Putamen (tissue), 1 donor: Measurements from ENCODE around the gene TVP23A.
"Not testable (repeated sequence)": the region's sequence is repeated elsewhere in the genome, so short reads cannot be mapped to it uniquely, and the experiment has no call there.

Experiments used
- DNase-seq: peaks from one replicate; pipeline ENCODE4 v3.0.0-alpha.2; 2016; ENCODE audit warnings: low spot score

TVP23A gene

GRCh38 chr16:10791048-10791447 is 27.5 kb downstream of the TVP23A start:
- DNase-seq = no peak

DNA sequence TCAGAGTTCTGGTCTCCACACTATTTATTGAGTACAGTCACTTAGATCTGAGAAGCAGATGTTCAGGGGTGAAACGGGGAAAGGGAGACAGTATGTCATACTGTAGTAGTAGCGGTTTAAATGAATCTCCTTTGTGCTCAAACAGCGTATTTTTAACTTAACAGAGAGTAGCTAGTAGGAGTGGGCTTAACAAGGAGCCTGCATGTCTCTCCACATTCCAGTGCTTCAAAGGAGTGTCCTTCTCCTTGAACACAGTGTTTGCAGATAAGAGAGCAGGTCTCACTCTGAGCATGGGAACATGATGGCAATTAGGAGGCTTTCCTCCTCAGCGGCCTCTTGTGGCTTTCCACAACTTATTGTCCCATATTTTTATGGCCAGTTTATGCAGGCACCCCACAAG is 30.0 kb downstream of the TVP23A start:
- DNase-seq = not testable (repeated sequence)

GRCh38 chr16:10787304-10787703 is 31.3 kb downstream of the TVP23A start:
- DNase-seq = no peak

- no peak for DNase-seq
Measured at GRCh38 chr16:10782628-10783027, 36.0 kb downstream of the TVP23A start.

- DNase-seq = no peak
Measured at GRCh38 chr16:10780628-10781027, 38.0 kb downstream of the TVP23A start.

- DNase-seq = not testable (repeated sequence)
Measured at GRCh38 chr16:10779908-10780307, 38.7 kb downstream of the TVP23A start.

DNA sequence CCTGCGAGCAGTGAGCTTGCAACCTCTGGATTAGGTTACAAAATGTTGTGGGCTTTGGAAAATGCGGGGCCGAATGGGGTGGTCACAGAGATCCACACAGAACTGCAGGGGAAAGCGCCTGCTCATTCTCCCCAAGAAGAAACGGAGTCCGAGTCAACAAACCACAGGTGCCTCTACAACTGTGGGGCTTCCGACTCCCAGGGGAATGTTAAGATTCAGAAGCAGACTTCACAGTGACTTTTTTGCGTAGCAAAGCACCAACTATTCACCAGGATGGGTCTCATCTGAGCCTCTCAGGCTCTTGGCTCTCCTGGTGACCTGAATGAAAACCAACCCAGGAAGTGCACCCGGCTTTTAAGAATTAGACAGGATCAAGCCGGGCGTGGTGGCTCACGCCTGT is 41.2 kb downstream of the TVP23A start:
- no peak for DNase-seq

- not testable (repeated sequence) for DNase-seq
Measured at GRCh38 chr16:10776923-10777322, 41.7 kb downstream of the TVP23A start.

- no peak for DNase-seq
Measured at GRCh38 chr16:10776280-10776679, 42.3 kb downstream of the TVP23A start.

DNA sequence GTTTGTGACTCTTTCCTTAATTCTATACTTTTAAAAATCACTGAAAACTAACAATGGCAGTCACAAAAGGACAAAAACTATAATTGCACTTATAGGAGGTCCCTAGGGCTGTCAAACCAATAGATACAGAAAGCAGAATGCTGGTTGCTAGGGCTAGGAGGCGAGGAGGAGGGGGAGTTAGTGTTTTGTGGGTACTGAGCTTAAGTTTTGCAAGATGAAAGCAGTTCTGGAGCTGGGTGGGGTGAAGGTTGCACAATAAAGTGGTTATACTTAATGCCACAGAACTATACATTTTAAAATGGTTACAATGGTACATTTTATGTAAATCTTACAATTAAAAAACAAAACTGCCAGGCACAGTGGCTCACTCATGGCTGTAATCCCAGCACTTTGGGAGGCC is 47.7 kb downstream of the TVP23A start:
- no peak for DNase-seq

DNA sequence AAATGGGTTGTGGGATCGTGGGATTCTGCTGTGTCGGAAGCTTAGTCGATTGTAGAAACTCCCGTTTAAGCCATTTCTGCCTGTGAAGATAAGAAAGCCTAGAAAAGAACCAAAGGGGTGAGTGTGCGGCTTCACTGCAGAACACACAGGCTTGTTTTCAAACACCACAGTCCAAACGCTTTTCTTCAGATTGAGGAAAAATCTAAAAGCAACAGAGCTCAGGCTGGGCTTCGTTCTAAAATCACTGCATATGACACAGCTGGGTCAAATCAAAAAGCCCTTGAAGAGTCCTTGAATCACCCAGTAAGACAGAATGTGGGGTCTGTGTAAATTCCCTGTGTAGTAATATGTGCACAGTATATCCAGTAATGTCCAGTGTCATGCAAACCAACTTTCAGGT is 49.2 kb downstream of the TVP23A start:
- no peak for DNase-seq

DNA sequence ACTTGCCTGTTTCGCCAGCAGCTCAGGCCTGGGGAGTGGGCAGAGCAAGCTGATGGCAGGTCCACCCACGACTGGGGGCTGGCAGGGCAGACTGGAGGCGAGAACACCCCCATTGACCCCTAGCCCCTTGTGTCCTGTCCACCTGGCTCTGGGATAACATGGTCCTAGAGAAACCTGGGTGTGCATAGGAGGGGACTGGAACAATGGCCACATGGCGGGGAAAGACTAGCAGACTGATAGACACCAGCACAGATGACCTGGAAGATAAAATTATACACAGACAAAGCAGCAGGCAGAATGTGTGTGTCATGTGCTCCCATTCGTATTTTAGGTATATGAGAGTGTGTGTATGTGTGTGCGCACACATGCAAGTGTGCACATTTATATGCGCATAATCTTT is 51.5 kb downstream of the TVP23A start:
- no peak for DNase-seq

- DNase-seq = no peak
Measured at GRCh38 chr16:10765772-10766171, 52.8 kb downstream of the TVP23A start.

- DNase-seq = no peak
Measured at GRCh38 chr16:10763456-10763855, 55.1 kb downstream of the TVP23A start.

DNA sequence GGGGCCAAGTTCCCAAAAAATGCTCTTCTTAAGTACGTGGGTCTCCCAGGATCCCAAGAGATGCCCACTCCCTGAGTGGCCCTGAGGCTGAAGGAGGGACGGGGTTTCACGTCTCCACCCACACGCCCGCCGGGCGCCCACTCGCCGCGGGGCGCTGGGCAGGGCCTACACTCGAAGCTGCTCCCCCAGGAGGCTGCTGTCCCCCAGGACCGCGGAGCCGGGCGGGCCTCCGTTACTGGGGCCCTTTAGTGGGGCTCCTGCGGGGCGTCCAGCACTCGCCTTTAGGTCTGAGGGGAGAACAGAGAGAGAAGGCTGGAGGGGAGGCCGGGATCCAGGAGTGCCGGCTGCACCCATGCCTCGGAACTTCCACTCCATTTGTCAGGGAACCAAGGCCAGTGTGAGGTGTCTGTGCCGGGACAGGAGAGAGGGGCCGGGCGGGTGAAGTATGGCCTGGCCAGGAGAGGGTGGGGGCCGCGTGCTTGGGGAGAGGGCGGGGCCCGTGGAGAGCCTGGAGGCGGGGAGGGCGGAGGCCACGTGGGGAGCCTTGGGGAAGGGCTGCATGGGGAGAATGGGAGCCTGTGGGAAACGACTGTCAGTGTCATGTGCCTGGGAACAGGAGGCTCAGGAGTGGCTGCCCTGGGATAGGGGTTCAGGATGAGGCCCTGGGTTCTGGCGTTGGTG is 56.1 kb downstream of the TVP23A start:
- DNase-seq = no peak

DNA sequence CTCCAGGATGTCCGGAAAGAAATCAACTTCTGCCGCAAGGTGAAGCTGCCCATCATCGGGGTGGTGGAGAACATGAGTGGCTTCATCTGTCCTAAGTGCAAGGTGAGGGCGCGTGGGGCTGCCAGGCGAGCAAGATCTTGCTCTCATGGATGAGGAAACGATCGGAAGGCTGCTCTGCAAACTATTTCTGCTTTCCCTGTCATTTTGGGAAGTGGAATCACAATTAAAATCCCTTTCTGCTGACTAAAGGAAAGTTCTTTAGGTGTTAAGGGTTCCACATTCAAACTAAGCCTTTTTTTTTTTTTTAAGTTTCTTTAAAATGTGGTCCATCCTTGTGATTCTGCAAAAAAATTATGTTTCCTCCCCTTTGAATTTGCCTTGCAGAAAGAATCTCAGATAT is 57.2 kb downstream of the TVP23A start:
- DNase-seq = no peak

GRCh38 chr16:10760858-10761257 is 57.7 kb downstream of the TVP23A start:
- DNase-seq = no peak

DNA sequence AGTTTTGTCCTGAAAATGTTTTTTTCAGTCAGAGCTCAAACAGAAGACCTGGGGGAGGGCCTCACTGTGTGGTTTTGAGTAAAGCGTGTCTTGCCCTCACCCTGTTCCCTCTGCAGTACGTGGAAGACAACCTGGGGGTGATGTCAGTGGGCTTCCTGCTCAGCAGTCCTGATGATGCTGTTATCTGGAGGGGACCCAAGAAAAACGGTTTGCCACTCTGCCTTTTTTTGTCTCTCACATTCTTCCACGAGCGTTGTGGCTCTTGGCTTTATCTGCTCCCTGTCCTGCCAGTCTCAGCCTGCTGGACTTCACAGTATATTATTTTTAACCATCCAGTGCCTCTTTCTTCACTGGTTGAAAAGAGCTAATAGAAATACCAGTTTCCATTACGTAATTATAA is 62.0 kb downstream of the TVP23A start:
- no peak for DNase-seq

DNA sequence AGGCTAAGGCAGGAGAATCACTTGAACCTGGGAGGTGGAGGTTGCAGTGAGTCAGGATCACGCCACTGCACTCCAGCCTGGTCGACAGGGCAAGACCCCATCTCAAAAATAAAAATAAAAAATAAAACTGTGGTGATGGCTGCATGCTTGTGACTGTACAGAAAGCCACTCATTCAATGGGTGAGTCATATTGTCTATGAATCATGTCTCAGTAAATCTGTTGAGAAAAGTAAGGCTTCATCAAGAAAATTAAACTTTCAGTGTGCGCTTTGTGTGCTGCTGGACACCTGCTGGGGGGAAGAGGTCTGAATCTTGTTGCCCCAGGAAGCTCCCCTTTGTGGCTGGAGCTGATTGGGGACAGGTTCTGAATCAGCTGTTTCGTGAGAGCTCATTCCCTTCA is 63.7 kb downstream of the TVP23A start:
- DNase-seq = no peak

GRCh38 chr16:10753670-10754069 is 64.9 kb downstream of the TVP23A start:
- no peak for DNase-seq

DNA sequence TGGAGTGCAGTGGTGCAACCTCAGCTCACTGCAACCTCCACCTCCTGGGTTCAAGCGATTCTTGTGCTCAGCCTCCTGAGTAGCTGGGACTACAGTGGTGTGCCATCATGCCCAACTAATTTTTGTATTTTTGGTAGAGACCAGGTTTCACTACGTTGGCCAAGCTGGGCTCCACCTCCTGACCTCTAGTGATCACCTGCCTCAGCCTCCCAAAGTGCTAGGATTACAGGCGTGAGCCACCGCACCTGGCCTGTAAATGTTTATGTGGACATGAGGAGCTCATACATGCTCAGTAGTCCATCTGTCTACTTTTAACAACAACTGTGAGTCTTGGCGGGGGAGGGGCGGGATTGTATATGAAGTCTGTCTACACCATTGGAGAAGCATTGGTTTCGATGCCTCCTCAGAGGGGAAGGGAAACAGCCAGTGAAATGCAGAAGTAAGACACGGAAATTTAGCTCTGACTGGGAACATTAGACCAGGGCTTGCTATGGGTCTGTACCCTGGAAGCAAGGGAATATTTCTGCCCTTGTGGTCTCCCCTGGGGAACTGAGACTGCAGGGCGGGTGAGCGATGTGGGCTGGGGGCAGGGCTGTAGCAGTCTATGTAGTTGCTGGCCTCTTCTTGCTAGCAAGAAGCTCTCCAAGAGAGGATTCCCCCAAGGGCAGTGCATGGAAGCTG is 65.6 kb downstream of the TVP23A start:
- peak; percentile 52 for DNase-seq

GRCh38 chr16:10751291-10751697 is 67.3 kb downstream of the TVP23A start:
- no peak for DNase-seq

DNA sequence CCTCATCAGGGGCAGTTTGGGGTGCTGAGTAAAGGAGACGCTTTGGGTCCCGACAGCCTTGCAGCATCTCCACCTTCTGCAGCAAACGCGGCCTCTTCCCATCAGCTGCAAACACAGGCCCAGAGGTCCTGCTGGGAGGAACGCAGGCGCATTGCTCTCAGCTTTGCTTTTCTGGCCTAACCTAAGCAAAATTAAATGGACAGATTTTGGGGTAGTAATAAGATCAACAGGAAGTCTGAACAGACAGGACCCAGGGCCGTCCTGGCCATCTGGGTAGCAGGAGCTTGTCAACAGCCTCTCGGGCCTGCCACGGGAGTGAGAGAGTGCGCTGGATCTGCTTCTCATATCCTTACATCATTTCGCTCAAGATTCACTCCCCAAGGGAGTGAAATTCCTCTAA is 67.8 kb downstream of the TVP23A start:
- DNase-seq = no peak

GRCh38 chr16:10745841-10746240 is 72.8 kb downstream of the TVP23A start:
- DNase-seq = no peak
